WTC11 (cell line): ENCODE data around the gene RUNX2. TPM values are rescaled to one million over a fixed set of nuclear protein-coding genes. Genes with fewer than 3 reads are reported as not detected.

ENCODE experiments used
- ATAC-seq: fragments of 200-7000 bp; cut with Tn5 transposase; 2 replicates; pipeline ENCODE4 v1.10.0; 2021; ENCODE audit warnings: mild to moderate bottlenecking, moderate library complexity
- CTCF ChIA-PET: fragments of 300-600 bp; sonication (Branson Sonifier 250); formaldehyde crosslinking; loops from one replicate; lab custom pipeline; 2021; ENCODE audit warnings: antibody characterized with exemption; lab: Charles Lee
- POLR2A ChIA-PET: fragments of 350-600 bp; sonication (Branson Sonifier 250); formaldehyde crosslinking; loops from one replicate; lab custom pipeline; 2021; ENCODE audit warnings: antibody characterized with exemption; lab: Charles Lee
- DNase-seq: peaks from one replicate; pipeline ENCODE4 v3.0.0; 2021; ENCODE audit warnings: low spot score
- H3K27ac Mint-ChIP-seq: 2 replicates; pipeline ENCODE4 v1.8.0; 2021; ENCODE audit warnings: mixed read lengths
- H3K27me3 Mint-ChIP-seq: 2 replicates; pipeline ENCODE4 v1.8.0; 2021; ENCODE audit warnings: low read depth, mild to moderate bottlenecking, moderate library complexity, mixed read lengths
- H3K36me3 Mint-ChIP-seq: 2 replicates; pipeline ENCODE4 v1.8.0; 2021; ENCODE audit warnings: mixed read lengths
- H3K4me1 Mint-ChIP-seq: 2 replicates; pipeline ENCODE4 v1.8.0; 2022; ENCODE audit warnings: mixed read lengths
- H3K4me3 Mint-ChIP-seq: 2 replicates; pipeline ENCODE4 v1.8.0; 2021; ENCODE audit warnings: mild to moderate bottlenecking, moderate library complexity, mixed read lengths
- H3K9me3 Mint-ChIP-seq: 2 replicates; pipeline ENCODE4 v1.8.0; 2021; ENCODE audit warnings: mixed read lengths
- ATF6 ChIP-seq: sonication (generic); formaldehyde crosslinking; IDR thresholded peaks from 2 replicates; pipeline ENCODE4 v1.8.1; 2023; ENCODE audit warnings: mild to moderate bottlenecking, missing genetic modification reagents
- CREB1 ChIP-seq: sonication (generic); formaldehyde crosslinking; IDR thresholded peaks from 2 replicates; pipeline ENCODE4 v1.8.0; 2023; ENCODE audit warnings: mild to moderate bottlenecking, missing genetic modification reagents
- E2F1 ChIP-seq: sonication (generic); formaldehyde crosslinking; IDR thresholded peaks from 2 replicates; pipeline ENCODE4 v1.8.0; 2022; ENCODE audit warnings: mild to moderate bottlenecking, missing genetic modification reagents
- FOXK1 ChIP-seq: sonication (generic); formaldehyde crosslinking; IDR thresholded peaks from 2 replicates; pipeline ENCODE4 v1.8.0; 2022; ENCODE audit warnings: mild to moderate bottlenecking, moderate library complexity, missing genetic modification reagents
- GABPB1 ChIP-seq: sonication (generic); formaldehyde crosslinking; IDR thresholded peaks from 2 replicates; pipeline ENCODE4 v1.8.1; 2023; ENCODE audit warnings: mild to moderate bottlenecking, missing genetic modification reagents
- IRF2 ChIP-seq: sonication (generic); formaldehyde crosslinking; IDR thresholded peaks from 2 replicates; pipeline ENCODE4 v1.8.0; 2022; ENCODE audit warnings: low read depth, missing genetic modification reagents, borderline replicate concordance
- KAT7 ChIP-seq: sonication (generic); formaldehyde crosslinking; IDR thresholded peaks from 2 replicates; pipeline ENCODE4 v1.8.1; 2023; ENCODE audit warnings: missing genetic modification reagents, mild to moderate bottlenecking, borderline replicate concordance
- MYBL2 ChIP-seq: sonication (generic); formaldehyde crosslinking; IDR thresholded peaks from 2 replicates; pipeline ENCODE4 v1.8.1; 2023; ENCODE audit warnings: mild to moderate bottlenecking, moderate library complexity, missing genetic modification reagents
- PREB ChIP-seq: sonication (generic); formaldehyde crosslinking; IDR thresholded peaks from 2 replicates; pipeline ENCODE4 v1.8.1; 2022; ENCODE audit warnings: mild to moderate bottlenecking, missing genetic modification reagents, moderate library complexity, borderline replicate concordance
- RELA ChIP-seq: sonication (generic); formaldehyde crosslinking; IDR thresholded peaks from 2 replicates; pipeline ENCODE4 v1.8.1; 2022; ENCODE audit warnings: missing genetic modification reagents, mild to moderate bottlenecking, borderline replicate concordance
- SMAD3 ChIP-seq: sonication (generic); formaldehyde crosslinking; IDR thresholded peaks from 2 replicates; pipeline ENCODE4 v1.8.0; 2022; ENCODE audit warnings: missing genetic modification reagents, mild to moderate bottlenecking, borderline replicate concordance
- TP53 ChIP-seq: sonication (generic); formaldehyde crosslinking; IDR thresholded peaks from 2 replicates; pipeline ENCODE4 v1.8.1; 2023; ENCODE audit warnings: mild to moderate bottlenecking, missing genetic modification reagents
- ZNF281 ChIP-seq: sonication (generic); formaldehyde crosslinking; IDR thresholded peaks from 2 replicates; pipeline ENCODE4 v1.8.0; 2023; ENCODE audit warnings: mild to moderate bottlenecking, missing genetic modification reagents
- ZNF416 ChIP-seq: fragments of 250-450 bp; sonication (Bioruptor Pico); IDR thresholded peaks from 2 replicates; pipeline ENCODE4 v1.9.0; 2021; ENCODE audit warnings: mild to moderate bottlenecking, inconsistent platforms
- ZNF423 ChIP-seq: fragments of 250-450 bp; sonication (Bioruptor Pico); IDR thresholded peaks from 2 replicates; pipeline ENCODE4 v2.1.2; 2022; ENCODE audit warnings: mild to moderate bottlenecking, moderate library complexity
- total RNA-seq: library from RNA; stranded (reverse); gene quantifications from 3 replicates; pipeline ENCODE4 v1.2.3, GENCODE V29; 2021
- TF ChIP-seq, protein P1 (sequence below): sonication (generic); formaldehyde crosslinking; IDR thresholded peaks from 2 replicates; pipeline ENCODE4 v1.8.1; 2023; ENCODE audit warnings: mild to moderate bottlenecking, missing genetic modification reagents
- TF ChIP-seq, protein P2 (sequence below): sonication (generic); formaldehyde crosslinking; IDR thresholded peaks from 2 replicates; pipeline ENCODE4 v1.8.1; 2022; ENCODE audit warnings: low read depth, mild to moderate bottlenecking, moderate library complexity, missing genetic modification reagents, borderline replicate concordance
- TF ChIP-seq, protein P3 (sequence below): sonication (generic); formaldehyde crosslinking; IDR thresholded peaks from 2 replicates; pipeline ENCODE4 v1.8.0; 2022; ENCODE audit warnings: mild to moderate bottlenecking, missing genetic modification reagents

Gene RUNX2
- total RNA-seq, 1 experiment from 2014 or later: 0.28 TPM

DNA sequence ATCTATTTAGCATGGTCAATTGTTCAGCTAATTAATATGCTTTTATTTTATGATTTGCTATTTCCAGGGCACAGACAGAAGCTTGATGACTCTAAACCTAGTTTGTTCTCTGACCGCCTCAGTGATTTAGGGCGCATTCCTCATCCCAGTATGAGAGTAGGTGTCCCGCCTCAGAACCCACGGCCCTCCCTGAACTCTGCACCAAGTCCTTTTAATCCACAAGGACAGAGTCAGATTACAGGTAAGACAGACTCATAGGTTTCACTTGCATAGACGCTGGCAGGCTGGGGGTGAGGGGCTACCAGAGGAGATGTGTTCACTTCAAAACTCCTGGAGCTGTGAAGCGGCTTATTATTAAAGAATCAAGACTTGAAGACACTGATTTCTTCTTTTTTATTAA lies 163.7 kb downstream of the RUNX2 start:
- POLR2A ChIA-PET: no interaction called here
- CTCF ChIA-PET: interaction anchor here (1.8 kb wide), 1 partner anchor 9 kb away, joined by 11 read pairs; no protein-coding TSS in a partner anchor
- TF ChIP-seq E2F1: no peak
- no peak for TF ChIP-seq TP53
- no peak for TF ChIP-seq ZNF423 (CRISPR knock-in tag)
- no peak for TF ChIP-seq ATF6 (CRISPR knock-in tag)
- TF ChIP-seq CREB1 (CRISPR knock-in tag): no peak
- TF ChIP-seq, protein P1, sequence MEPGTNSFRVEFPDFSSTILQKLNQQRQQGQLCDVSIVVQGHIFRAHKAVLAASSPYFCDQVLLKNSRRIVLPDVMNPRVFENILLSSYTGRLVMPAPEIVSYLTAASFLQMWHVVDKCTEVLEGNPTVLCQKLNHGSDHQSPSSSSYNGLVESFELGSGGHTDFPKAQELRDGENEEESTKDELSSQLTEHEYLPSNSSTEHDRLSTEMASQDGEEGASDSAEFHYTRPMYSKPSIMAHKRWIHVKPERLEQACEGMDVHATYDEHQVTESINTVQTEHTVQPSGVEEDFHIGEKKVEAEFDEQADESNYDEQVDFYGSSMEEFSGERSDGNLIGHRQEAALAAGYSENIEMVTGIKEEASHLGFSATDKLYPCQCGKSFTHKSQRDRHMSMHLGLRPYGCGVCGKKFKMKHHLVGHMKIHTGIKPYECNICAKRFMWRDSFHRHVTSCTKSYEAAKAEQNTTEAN (CRISPR knock-in tag): no peak
- TF ChIP-seq GABPB1 (CRISPR knock-in tag): no peak
- TF ChIP-seq ZNF281 (CRISPR knock-in tag): no peak
- TF ChIP-seq MYBL2: no peak
- Mint-ChIP-seq H3K4me3 (no peak overlapping the region), H3K27me3 (no peaks in the 10 kb centered on the region), H3K36me3 (no peaks in the 10 kb centered on the region), H3K9me3 (no peaks in the 10 kb centered on the region), H3K4me1 (peaks cover 10% of the 10 kb centered on the region), H3K27ac (no peak overlapping the region)
- DNase-seq (no peak), ATAC-seq (peak; percentile 84)

DNA sequence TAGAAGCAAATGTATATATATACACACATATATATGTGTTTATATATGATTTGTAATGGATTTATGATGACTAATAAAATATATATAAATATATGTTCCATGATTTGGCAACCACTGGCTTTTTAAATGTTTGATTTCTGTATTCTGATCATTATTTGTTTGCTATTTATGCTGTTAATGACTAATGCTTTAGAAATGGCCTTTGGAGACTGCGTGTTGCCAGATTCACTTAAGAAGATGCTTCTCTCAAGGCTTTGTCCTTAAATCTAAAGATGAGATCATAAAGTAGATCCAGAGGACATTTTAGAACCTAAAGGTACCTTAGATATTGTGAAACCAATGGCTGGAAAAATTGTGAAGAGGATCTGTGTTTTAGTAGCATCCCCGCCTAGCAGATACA lies 165.6 kb downstream of the RUNX2 start:
- peaks cover 10% of the 10 kb centered on the region for H3K4me1 Mint-ChIP-seq
- H3K9me3 Mint-ChIP-seq: no peaks in the 10 kb centered on the region
- ChIA-PET POLR2A (no interaction called here), CTCF (no interaction called here)
- H3K4me3 Mint-ChIP-seq: no peak overlapping the region
- DNase-seq (no peak), ATAC-seq (no peak)
- no peaks in the 10 kb centered on the region for H3K27me3 Mint-ChIP-seq
- TF ChIP-seq E2F1: no peak
- no peaks in the 10 kb centered on the region for H3K36me3 Mint-ChIP-seq
- H3K27ac Mint-ChIP-seq: no peak overlapping the region

- POLR2A ChIA-PET: no interaction called here
- no peaks in the 10 kb centered on the region for H3K36me3 Mint-ChIP-seq
- CTCF ChIA-PET: interaction anchor here (0.7 kb wide), 1 partner anchor 220 kb away, joined by 3 read pairs; no protein-coding TSS in a partner anchor
- TF ChIP-seq PREB (CRISPR knock-in tag) (no peak), IRF2 (CRISPR knock-in tag) (no peak), SMAD3 (no peak), RELA (CRISPR knock-in tag) (no peak), KAT7 (no peak), ZNF416 (CRISPR knock-in tag) (no peak), FOXK1 (CRISPR knock-in tag) (no peak)
- TF ChIP-seq, protein P2, sequence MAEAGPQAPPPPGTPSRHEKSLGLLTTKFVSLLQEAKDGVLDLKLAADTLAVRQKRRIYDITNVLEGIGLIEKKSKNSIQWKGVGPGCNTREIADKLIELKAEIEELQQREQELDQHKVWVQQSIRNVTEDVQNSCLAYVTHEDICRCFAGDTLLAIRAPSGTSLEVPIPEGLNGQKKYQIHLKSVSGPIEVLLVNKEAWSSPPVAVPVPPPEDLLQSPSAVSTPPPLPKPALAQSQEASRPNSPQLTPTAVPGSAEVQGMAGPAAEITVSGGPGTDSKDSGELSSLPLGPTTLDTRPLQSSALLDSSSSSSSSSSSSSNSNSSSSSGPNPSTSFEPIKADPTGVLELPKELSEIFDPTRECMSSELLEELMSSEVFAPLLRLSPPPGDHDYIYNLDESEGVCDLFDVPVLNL (CRISPR knock-in tag): no peak
- TF ChIP-seq, protein P3, sequence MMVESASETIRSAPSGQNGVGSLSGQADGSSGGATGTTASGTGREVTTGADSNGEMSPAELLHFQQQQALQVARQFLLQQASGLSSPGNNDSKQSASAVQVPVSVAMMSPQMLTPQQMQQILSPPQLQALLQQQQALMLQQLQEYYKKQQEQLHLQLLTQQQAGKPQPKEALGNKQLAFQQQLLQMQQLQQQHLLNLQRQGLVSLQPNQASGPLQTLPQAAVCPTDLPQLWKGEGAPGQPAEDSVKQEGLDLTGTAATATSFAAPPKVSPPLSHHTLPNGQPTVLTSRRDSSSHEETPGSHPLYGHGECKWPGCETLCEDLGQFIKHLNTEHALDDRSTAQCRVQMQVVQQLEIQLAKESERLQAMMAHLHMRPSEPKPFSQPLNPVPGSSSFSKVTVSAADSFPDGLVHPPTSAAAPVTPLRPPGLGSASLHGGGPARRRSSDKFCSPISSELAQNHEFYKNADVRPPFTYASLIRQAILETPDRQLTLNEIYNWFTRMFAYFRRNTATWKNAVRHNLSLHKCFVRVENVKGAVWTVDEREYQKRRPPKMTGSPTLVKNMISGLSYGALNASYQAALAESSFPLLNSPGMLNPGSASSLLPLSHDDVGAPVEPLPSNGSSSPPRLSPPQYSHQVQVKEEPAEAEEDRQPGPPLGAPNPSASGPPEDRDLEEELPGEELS (CRISPR knock-in tag): no peak
Measured at GRCh38 chr6:45494416-45495135, 166.4 kb downstream of the RUNX2 start.

More at GRCh38 chr6:45494416-45495135, 166.4 kb downstream of the RUNX2 start:
- ATAC-seq (no peak), DNase-seq (no peak)
- H3K27me3 Mint-ChIP-seq: no peaks in the 10 kb centered on the region
- H3K27ac Mint-ChIP-seq: no peak overlapping the region
- peaks cover 10% of the 10 kb centered on the region for H3K4me1 Mint-ChIP-seq
- H3K4me3 Mint-ChIP-seq: no peak overlapping the region
- H3K9me3 Mint-ChIP-seq: no peaks in the 10 kb centered on the region
